HepG2 (cell line): Measurements from ENCODE around the gene TIMM44. TPM values are rescaled to one million over a fixed set of nuclear protein-coding genes. Genes with fewer than 3 reads are reported as not detected.

Experiments
- HNRNPK ChIP-seq: fragments of 200-400 bp; formaldehyde crosslinking; IDR thresholded peaks from 2 replicates; pipeline ENCODE4 v1.6.1; 2018; ENCODE audit warnings: low read length, low read depth, moderate library complexity, mild to moderate bottlenecking; ENCODE audit not compliant: poor library complexity, severe bottlenecking
- KLF9 ChIP-seq: IDR thresholded peaks from 2 replicates; pipeline ENCODE4 v1.6.1; 2016; ENCODE audit warnings: low read depth
- MAFG ChIP-seq: sonication (generic); formaldehyde crosslinking; IDR thresholded peaks from 2 replicates; pipeline ENCODE4 v1.5.1; 2020; ENCODE audit warnings: mild to moderate bottlenecking, missing genetic modification reagents
- SRSF9 ChIP-seq: fragments of 200-400 bp; formaldehyde crosslinking; IDR thresholded peaks from 2 replicates; pipeline ENCODE4 v1.6.1; 2018; ENCODE audit warnings: borderline replicate concordance, mild to moderate bottlenecking, low read depth, low read length; ENCODE audit not compliant: insufficient read depth, poor library complexity, severe bottlenecking
- polyA plus RNA-seq, 8 experiments: library from polyadenylated mRNA; depleted of rRNA in 3 of 8; stranded (reverse) in 7 of 8; unstranded in 1 of 8; fragments of >200 nt; fragmentation: Illumina TruSeq in 4 of 8; extraction: Trizol in 4 of 8; gene quantifications; 2 replicates each; pipeline versions ENCODE4 v1.2.1 to v1.2.3, GENCODE V29; 2011 to 2016; ENCODE audit warnings: low read depth in 4 of 8, missing spikeins in 1 of 8, mixed read lengths in 1 of 8; ENCODE audit not compliant: insufficient read depth in 1 of 8
- total RNA-seq, 5 experiments: library from RNA; depleted of rRNA; stranded (reverse); fragments of >200 nt; fragmentation: Illumina TruSeq; extraction: Trizol; gene quantifications; 2 replicates each; pipeline ENCODE4 v1.2.3, GENCODE V29; 2016; ENCODE audit warnings: low read depth in 1 of 5
- TF ChIP-seq, protein P1 (sequence below): IDR thresholded peaks from 2 replicates; pipeline ENCODE4 v1.4.0; 2020; ENCODE audit warnings: mild to moderate bottlenecking, missing genetic modification reagents
- TF ChIP-seq, protein P2 (sequence below): sonication (generic); formaldehyde crosslinking; IDR thresholded peaks from one replicate; pipeline ENCODE4 v1.5.1; 2020; ENCODE audit warnings: mild to moderate bottlenecking, missing genetic modification reagents; ENCODE audit errors: not compliant biosample characterization
- TF ChIP-seq, protein P3 (sequence below): IDR thresholded peaks from 2 replicates; pipeline ENCODE4 v1.6.1; 2016; ENCODE audit warnings: low read depth, control low read depth
- TF ChIP-seq, protein P4 (sequence below): sonication (generic); formaldehyde crosslinking; conservative IDR thresholded peaks from 2 replicates; pipeline ENCODE4 v1.4.0; 2020; ENCODE audit warnings: missing genetic modification reagents
- TF ChIP-seq, protein P5 (sequence below): sonication (generic); formaldehyde crosslinking; IDR thresholded peaks from 2 replicates; pipeline ENCODE4 v1.4.0; 2020; ENCODE audit warnings: missing genetic modification reagents, borderline replicate concordance
- TF ChIP-seq, protein P6 (sequence below): IDR thresholded peaks from 2 replicates; pipeline ENCODE4 v1.6.1; 2012; ENCODE audit warnings: inconsistent platforms

TIMM44 gene
- total and polyA plus RNA-seq, 2 of the 13 experiments (the other 11 are each of a cell fraction or from before 2014, with no cell fraction given): 42.9 to 72.6 TPM

DNA sequence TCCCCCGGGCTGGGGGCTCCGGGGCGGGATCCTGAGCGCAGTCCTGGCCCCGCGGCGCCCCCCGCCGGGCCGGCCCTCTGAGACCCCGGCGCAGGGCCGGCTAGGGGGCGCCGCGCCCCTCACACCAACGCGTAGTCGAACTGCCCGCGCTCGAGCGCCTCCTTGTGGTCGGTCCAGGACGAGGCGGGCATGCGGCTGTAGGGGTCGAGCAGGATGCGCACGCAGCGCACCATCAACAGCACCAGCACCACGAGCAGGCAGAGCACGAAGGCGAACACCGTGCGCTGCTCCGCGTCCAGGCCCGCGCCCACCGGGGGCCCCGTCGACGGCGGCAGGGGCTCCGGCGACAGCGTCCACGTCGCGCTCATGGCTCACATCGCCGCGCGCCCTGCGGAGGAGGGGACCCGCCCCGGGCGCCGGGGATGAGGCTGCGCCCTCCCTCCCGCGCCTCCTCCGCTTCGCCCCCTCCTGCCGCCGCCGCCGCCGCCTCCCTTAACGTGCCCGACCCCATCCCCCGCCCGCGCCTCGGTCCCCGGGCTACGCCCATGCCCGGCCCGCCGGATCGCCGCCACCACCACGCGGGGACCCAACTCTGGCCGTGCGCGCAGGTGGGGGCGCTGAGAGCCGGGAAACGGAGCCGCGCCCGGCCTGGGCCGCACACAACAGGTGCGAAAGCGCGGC lies 18.2 kb downstream of the TIMM44 start (continued):
- TF ChIP-seq, protein P1, sequence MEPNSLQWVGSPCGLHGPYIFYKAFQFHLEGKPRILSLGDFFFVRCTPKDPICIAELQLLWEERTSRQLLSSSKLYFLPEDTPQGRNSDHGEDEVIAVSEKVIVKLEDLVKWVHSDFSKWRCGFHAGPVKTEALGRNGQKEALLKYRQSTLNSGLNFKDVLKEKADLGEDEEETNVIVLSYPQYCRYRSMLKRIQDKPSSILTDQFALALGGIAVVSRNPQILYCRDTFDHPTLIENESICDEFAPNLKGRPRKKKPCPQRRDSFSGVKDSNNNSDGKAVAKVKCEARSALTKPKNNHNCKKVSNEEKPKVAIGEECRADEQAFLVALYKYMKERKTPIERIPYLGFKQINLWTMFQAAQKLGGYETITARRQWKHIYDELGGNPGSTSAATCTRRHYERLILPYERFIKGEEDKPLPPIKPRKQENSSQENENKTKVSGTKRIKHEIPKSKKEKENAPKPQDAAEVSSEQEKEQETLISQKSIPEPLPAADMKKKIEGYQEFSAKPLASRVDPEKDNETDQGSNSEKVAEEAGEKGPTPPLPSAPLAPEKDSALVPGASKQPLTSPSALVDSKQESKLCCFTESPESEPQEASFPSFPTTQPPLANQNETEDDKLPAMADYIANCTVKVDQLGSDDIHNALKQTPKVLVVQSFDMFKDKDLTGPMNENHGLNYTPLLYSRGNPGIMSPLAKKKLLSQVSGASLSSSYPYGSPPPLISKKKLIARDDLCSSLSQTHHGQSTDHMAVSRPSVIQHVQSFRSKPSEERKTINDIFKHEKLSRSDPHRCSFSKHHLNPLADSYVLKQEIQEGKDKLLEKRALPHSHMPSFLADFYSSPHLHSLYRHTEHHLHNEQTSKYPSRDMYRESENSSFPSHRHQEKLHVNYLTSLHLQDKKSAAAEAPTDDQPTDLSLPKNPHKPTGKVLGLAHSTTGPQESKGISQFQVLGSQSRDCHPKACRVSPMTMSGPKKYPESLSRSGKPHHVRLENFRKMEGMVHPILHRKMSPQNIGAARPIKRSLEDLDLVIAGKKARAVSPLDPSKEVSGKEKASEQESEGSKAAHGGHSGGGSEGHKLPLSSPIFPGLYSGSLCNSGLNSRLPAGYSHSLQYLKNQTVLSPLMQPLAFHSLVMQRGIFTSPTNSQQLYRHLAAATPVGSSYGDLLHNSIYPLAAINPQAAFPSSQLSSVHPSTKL (CRISPR knock-in tag): no peak
- TF ChIP-seq, protein P2, sequence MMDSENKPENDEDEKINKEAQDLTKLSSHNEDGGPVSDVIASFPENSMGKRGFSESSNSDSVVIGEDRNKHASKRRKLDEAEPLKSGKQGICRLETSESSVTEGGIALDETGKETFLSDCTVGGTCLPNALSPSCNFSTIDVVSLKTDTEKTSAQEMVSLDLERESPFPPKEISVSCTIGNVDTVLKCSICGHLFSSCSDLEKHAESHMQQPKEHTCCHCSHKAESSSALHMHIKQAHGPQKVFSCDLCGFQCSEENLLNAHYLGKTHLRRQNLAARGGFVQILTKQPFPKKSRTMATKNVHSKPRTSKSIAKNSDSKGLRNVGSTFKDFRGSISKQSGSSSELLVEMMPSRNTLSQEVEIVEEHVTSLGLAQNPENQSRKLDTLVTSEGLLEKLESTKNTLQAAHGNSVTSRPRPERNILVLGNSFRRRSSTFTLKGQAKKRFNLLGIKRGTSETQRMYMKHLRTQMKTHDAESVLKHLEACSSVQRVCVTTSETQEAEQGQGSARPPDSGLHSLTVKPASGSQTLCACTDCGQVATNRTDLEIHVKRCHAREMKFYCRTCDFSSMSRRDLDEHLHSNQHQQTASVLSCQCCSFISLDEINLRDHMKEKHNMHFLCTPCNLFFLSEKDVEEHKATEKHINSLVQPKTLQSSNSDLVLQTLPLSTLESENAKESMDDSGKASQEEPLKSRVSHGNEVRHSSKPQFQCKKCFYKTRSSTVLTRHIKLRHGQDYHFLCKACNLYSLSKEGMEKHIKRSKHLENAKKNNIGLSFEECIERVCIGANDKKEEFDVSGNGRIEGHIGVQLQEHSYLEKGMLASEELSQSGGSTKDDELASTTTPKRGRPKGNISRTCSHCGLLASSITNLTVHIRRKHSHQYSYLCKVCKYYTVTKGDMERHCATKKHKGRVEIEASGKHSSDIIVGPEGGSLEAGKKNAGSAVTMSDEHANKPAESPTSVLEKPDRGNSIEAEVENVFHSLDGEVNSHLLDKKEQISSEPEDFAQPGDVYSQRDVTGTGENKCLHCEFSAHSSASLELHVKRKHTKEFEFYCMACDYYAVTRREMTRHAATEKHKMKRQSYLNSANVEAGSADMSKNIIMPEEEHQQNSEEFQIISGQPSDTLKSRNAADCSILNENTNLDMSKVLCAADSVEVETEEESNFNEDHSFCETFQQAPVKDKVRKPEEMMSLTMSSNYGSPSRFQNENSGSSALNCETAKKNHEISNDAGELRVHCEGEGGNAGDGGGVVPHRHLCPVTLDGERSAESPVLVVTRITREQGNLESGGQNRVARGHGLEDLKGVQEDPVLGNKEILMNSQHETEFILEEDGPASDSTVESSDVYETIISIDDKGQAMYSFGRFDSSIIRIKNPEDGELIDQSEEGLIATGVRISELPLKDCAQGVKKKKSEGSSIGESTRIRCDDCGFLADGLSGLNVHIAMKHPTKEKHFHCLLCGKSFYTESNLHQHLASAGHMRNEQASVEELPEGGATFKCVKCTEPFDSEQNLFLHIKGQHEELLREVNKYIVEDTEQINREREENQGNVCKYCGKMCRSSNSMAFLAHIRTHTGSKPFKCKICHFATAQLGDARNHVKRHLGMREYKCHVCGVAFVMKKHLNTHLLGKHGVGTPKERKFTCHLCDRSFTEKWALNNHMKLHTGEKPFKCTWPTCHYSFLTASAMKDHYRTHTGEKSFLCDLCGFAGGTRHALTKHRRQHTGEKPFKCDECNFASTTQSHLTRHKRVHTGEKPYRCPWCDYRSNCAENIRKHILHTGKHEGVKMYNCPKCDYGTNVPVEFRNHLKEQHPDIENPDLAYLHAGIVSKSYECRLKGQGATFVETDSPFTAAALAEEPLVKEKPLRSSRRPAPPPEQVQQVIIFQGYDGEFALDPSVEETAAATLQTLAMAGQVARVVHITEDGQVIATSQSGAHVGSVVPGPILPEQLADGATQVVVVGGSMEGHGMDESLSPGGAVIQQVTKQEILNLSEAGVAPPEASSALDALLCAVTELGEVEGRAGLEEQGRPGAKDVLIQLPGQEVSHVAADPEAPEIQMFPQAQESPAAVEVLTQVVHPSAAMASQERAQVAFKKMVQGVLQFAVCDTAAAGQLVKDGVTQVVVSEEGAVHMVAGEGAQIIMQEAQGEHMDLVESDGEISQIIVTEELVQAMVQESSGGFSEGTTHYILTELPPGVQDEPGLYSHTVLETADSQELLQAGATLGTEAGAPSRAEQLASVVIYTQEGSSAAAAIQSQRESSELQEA (CRISPR knock-in tag): no peak
- TF ChIP-seq, protein P3, sequence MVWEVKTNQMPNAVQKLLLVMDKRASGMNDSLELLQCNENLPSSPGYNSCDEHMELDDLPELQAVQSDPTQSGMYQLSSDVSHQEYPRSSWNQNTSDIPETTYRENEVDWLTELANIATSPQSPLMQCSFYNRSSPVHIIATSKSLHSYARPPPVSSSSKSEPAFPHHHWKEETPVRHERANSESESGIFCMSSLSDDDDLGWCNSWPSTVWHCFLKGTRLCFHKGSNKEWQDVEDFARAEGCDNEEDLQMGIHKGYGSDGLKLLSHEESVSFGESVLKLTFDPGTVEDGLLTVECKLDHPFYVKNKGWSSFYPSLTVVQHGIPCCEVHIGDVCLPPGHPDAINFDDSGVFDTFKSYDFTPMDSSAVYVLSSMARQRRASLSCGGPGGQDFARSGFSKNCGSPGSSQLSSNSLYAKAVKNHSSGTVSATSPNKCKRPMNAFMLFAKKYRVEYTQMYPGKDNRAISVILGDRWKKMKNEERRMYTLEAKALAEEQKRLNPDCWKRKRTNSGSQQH (CRISPR knock-in tag): no peak
- TF ChIP-seq KLF9 (CRISPR knock-in tag) (no peak), SRSF9 (no peak), MAFG (CRISPR knock-in tag) (no peak), HNRNPK (peak; percentile 62)
- TF ChIP-seq, protein P4, sequence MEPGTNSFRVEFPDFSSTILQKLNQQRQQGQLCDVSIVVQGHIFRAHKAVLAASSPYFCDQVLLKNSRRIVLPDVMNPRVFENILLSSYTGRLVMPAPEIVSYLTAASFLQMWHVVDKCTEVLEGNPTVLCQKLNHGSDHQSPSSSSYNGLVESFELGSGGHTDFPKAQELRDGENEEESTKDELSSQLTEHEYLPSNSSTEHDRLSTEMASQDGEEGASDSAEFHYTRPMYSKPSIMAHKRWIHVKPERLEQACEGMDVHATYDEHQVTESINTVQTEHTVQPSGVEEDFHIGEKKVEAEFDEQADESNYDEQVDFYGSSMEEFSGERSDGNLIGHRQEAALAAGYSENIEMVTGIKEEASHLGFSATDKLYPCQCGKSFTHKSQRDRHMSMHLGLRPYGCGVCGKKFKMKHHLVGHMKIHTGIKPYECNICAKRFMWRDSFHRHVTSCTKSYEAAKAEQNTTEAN (CRISPR knock-in tag): 0 out of 2 replicates have a peak, but pooled peaks have one; percentile 51
- TF ChIP-seq, protein P5, sequence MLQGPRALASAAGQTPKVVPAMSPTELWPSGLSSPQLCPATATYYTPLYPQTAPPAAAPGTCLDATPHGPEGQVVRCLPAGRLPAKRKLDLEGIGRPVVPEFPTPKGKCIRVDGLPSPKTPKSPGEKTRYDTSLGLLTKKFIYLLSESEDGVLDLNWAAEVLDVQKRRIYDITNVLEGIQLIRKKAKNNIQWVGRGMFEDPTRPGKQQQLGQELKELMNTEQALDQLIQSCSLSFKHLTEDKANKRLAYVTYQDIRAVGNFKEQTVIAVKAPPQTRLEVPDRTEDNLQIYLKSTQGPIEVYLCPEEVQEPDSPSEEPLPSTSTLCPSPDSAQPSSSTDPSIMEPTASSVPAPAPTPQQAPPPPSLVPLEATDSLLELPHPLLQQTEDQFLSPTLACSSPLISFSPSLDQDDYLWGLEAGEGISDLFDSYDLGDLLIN (CRISPR knock-in tag): no peak
- TF ChIP-seq, protein P6, sequence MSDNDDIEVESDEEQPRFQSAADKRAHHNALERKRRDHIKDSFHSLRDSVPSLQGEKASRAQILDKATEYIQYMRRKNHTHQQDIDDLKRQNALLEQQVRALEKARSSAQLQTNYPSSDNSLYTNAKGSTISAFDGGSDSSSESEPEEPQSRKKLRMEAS: peak; percentile 99
